SK-N-SH (cell line): Measurements from ENCODE around the gene RNF25. TPM values are rescaled to one million over a fixed set of nuclear protein-coding genes. Genes with fewer than 3 reads are reported as not detected.

Source experiments
- CTCF ChIA-PET: fragments of 300-600, 350-600 bp; formaldehyde crosslinking; extraction: SDS; loops from one replicate; lab custom pipeline; 2021; lab: Yijun Ruan, JAX
- POLR2A ChIA-PET: fragments of 350-600 bp; sonication (Branson Sonifier 250); formaldehyde crosslinking; extraction: SDS; loops from one replicate; lab custom pipeline; 2020; ENCODE audit warnings: antibody characterized with exemption, inconsistent platforms; lab: Yijun Ruan, JAX
- DNase-seq: peaks from one replicate; pipeline ENCODE4 v3.0.0; 2012
- H2AFZ ChIP-seq: fragments of 200-600 bp; sonication (generic); 2 replicates; pipeline ENCODE4 v1.8.1; 2016; ENCODE audit warnings: antibody characterized with exemption, mild to moderate bottlenecking, low read depth
- H3F3A ChIP-seq: fragments of 200-600 bp; sonication (generic); replicated peaks from 2 replicates; pipeline ENCODE3; 2016; ENCODE audit warnings: antibody characterized with exemption, mild to moderate bottlenecking; ENCODE audit not compliant: insufficient read depth
- H3K27ac ChIP-seq, 2 experiments: fragments of 200-500 bp in 1 of 2; fragments of 200-600 bp in 1 of 2; sonication (Bioruptor generic) in 1 of 2; sonication (generic), shearing (Covaris generic) in 1 of 2; 2 replicates each; pipeline versions ENCODE4 v1.5.1 to v1.6.1; 2014 to 2016; ENCODE audit warnings: low read depth in 2 of 2, inconsistent platforms in 1 of 2, low read length in 1 of 2, mild to moderate bottlenecking in 1 of 2, mixed read lengths in 1 of 2
- H3K27me3 ChIP-seq: fragments of 200-600 bp; sonication (generic), shearing (Covaris generic); 2 replicates; pipeline ENCODE4 v1.6.1; 2016; ENCODE audit warnings: mixed run types; ENCODE audit not compliant: insufficient read depth
- H3K36me3 ChIP-seq, 2 experiments: fragments of 200-500 bp in 1 of 2; fragments of 200-600 bp in 1 of 2; sonication (Bioruptor generic) in 1 of 2; sonication (generic) in 1 of 2; replicated peaks in 1 of 2; 2 replicates each; pipeline versions ENCODE3 to v1.5.1; 2014 to 2016; ENCODE audit warnings: low read length in 1 of 2, mild to moderate bottlenecking in 1 of 2; ENCODE audit not compliant: insufficient read depth in 2 of 2, control insufficient read depth in 1 of 2
- H3K4me1 ChIP-seq, 2 experiments: fragments of 200-500 bp in 1 of 2; fragments of 200-600 bp in 1 of 2; sonication (Bioruptor generic) in 1 of 2; sonication (generic), shearing (Covaris generic) in 1 of 2; 2 replicates each; pipeline versions ENCODE4 v1.5.1 to v1.6.1; 2014 to 2016; ENCODE audit warnings: low read depth in 1 of 2, low read length in 1 of 2, mixed run types in 1 of 2; ENCODE audit not compliant: insufficient read depth in 2 of 2, control insufficient read depth in 1 of 2
- H3K4me2 ChIP-seq: fragments of 200-600 bp; sonication (generic), shearing (Covaris generic); 2 replicates; pipeline ENCODE4 v1.6.1; 2017; ENCODE audit warnings: mixed run types
- H3K4me3 ChIP-seq, 2 experiments: fragments of 200-500 bp in 1 of 2; fragments of 200-600 bp in 1 of 2; sonication (Bioruptor generic) in 1 of 2; sonication (generic), shearing (Covaris generic) in 1 of 2; 2 replicates each; pipeline versions ENCODE4 v1.5.1 to v1.8.1; 2014 to 2016; ENCODE audit warnings: low read depth in 2 of 2, inconsistent platforms in 1 of 2, low read length in 1 of 2, mild to moderate bottlenecking in 1 of 2, mixed read lengths in 1 of 2, moderate library complexity in 1 of 2
- H3K79me2 ChIP-seq: fragments of 200-600 bp; sonication (generic); 2 replicates; pipeline ENCODE4 v1.8.1; 2017; ENCODE audit warnings: mild to moderate bottlenecking; ENCODE audit not compliant: insufficient read depth
- H3K9ac ChIP-seq: fragments of 200-600 bp; sonication (generic); 2 replicates; pipeline ENCODE4 v1.6.1; 2017; ENCODE audit warnings: mixed run types
- H3K9me2 ChIP-seq: fragments of 200-600 bp; sonication (generic); 2 replicates; pipeline ENCODE4 v1.6.1; 2017; ENCODE audit warnings: mixed run types
- H3K9me3 ChIP-seq: fragments of 200-600 bp; sonication (generic); 2 replicates; pipeline ENCODE4 v1.6.1; 2017; ENCODE audit warnings: mixed run types, mild to moderate bottlenecking, moderate library complexity
- H4K20me1 ChIP-seq: fragments of 200-600 bp; sonication (generic); 2 replicates; pipeline ENCODE4 v1.6.1; 2017; ENCODE audit warnings: mild to moderate bottlenecking, mixed run types; ENCODE audit not compliant: insufficient read depth
- CHD2 ChIP-seq: fragments of 150-350 bp; IDR thresholded peaks from 2 replicates; pipeline ENCODE4 v1.6.1; 2018; ENCODE audit warnings: low read length; ENCODE audit not compliant: partially characterized antibody
- EP300 ChIP-seq, 2 experiments: IDR thresholded peaks; 2 replicates each; pipeline versions ENCODE4 v1.4.0 to v1.6.1; 2012; ENCODE audit warnings: borderline replicate concordance in 1 of 2, low read depth in 1 of 2, low read length in 1 of 2
- EZH2phosphoT487 ChIP-seq: fragments of 200-600 bp; sonication (generic); IDR thresholded peaks from 2 replicates; pipeline ENCODE4 v1.6.1; 2017; ENCODE audit warnings: low read depth, mixed run types, mild to moderate bottlenecking, antibody characterized with exemption, moderate library complexity, borderline replicate concordance
- FOSL2 ChIP-seq: IDR thresholded peaks from 2 replicates; pipeline ENCODE4 v1.4.0; 2012; ENCODE audit warnings: low read depth, mild to moderate bottlenecking, moderate library complexity, borderline replicate concordance
- FOXM1 ChIP-seq: IDR thresholded peaks from 2 replicates; pipeline ENCODE4 v1.4.0; 2012; ENCODE audit warnings: low read depth, mild to moderate bottlenecking
- GABPA ChIP-seq: IDR thresholded peaks from 2 replicates; pipeline ENCODE4 v1.4.0; 2012; ENCODE audit warnings: low read depth, mild to moderate bottlenecking
- GATA2 ChIP-seq: sonication (generic); formaldehyde crosslinking; IDR thresholded peaks from 2 replicates; pipeline ENCODE4 v1.5.0; 2020; ENCODE audit warnings: mild to moderate bottlenecking, missing genetic modification reagents
- JUND ChIP-seq: IDR thresholded peaks from 2 replicates; pipeline ENCODE4 v1.4.0; 2012
- NRF1 ChIP-seq: IDR thresholded peaks from 2 replicates; pipeline ENCODE4 v1.6.1; 2012; ENCODE audit warnings: low read depth, mild to moderate bottlenecking, low read length
- POLR2AphosphoS5 ChIP-seq: IDR thresholded peaks from 2 replicates; pipeline ENCODE4 v1.6.1; 2012; ENCODE audit warnings: low read depth, low read length
- RFX5 ChIP-seq: IDR thresholded peaks from 2 replicates; pipeline ENCODE4 v1.6.1; 2012; ENCODE audit warnings: mild to moderate bottlenecking, improper control_type of control experiment, low read length
- SIN3A ChIP-seq: IDR thresholded peaks from 2 replicates; pipeline ENCODE4 v1.6.1; 2012; ENCODE audit warnings: low read depth, mild to moderate bottlenecking, low read length, moderate library complexity, borderline replicate concordance
- SMC3 ChIP-seq: IDR thresholded peaks from 2 replicates; pipeline ENCODE4 v1.6.1; 2012; ENCODE audit warnings: low read depth, low read length, improper control_type of control experiment
- TAF1 ChIP-seq: IDR thresholded peaks from 2 replicates; pipeline ENCODE4 v1.6.1; 2012; ENCODE audit warnings: low read depth, mild to moderate bottlenecking, low read length, moderate library complexity, borderline replicate concordance
- TEAD4 ChIP-seq: IDR thresholded peaks from 2 replicates; pipeline ENCODE4 v1.4.0; 2012; ENCODE audit warnings: mild to moderate bottlenecking, borderline replicate concordance; ENCODE audit not compliant: insufficient read depth
- YY1 ChIP-seq: IDR thresholded peaks from 2 replicates; pipeline ENCODE4 v1.4.0; 2012; ENCODE audit warnings: low read depth, mild to moderate bottlenecking
- WGBS: methylation state at CpG from one replicate; pipeline ENCODE4 v1.1.6; 2017; ENCODE audit warnings: low lambda C conversion rate; 5-methylcytosine and 5-hydroxymethylcytosine counted together
- polyA plus RNA-seq, 3 experiments: library from polyadenylated mRNA; depleted of rRNA; stranded (reverse); fragments of >200 nt; gene quantifications; 2 replicates each; pipeline ENCODE4 v1.2.3, GENCODE V29; 2012
- TF ChIP-seq, protein P1 (sequence below): fragments of 150-350 bp; IDR thresholded peaks from 2 replicates; pipeline ENCODE4 v1.6.1; 2016; ENCODE audit warnings: mild to moderate bottlenecking, low read depth, low read length
- TF ChIP-seq, protein P2 (sequence below): IDR thresholded peaks from 2 replicates; pipeline ENCODE4 v1.4.0; 2012; ENCODE audit warnings: low read depth, borderline replicate concordance
- TF ChIP-seq, protein P3 (sequence below): IDR thresholded peaks from 2 replicates; pipeline ENCODE4 v1.4.0; 2012; ENCODE audit warnings: low read depth

The RNF25 gene
- polyA plus RNA-seq, 1 of the 3 experiments (the other 2 are of a cell fraction), result 72.2 TPM

- no peak for TF ChIP-seq TAF1
- TF ChIP-seq GATA2 (CRISPR knock-in tag), result no peak
These were observed 44.3 kb upstream of the RNF25 start (continued) for GRCh38 chr2:218716070-218716469.

DNA sequence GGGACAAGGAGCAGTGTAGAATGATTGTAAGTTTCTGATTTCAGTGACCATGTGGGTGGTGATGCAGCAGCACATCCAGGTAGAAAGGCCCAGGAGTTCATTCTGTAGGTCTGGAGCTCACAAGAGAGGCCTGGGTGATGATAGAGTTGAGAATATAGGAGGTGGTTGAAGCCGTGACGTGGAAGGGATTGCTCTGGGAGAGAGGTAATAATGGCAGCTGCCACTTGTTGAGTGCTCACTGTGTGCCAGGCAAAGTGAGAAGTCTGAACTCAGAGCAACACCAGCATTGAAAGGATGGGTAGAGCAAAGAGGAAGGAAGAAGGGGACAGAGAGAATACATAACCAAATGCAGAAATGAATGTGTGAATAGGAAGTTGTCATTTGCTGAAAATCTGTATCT, 42.1 kb upstream of the RNF25 start:
- WGBS, result 95% methylated on average over 2 of the region's 2 CpGs
- H3K79me2 ChIP-seq, result peaks cover 74% of the 10 kb centered on the region

More for the DNA sequence above, 42.1 kb upstream of the RNF25 start:
- H3K4me3 ChIP-seq, result no peak overlapping the region
- H3K9me3 ChIP-seq, result no peaks in the 10 kb centered on the region
- no peak for DNase-seq
- no peak overlapping the region for H3K27ac ChIP-seq
- H3K36me3 ChIP-seq, result peaks cover 0 to 27% of the 10 kb centered on the region in 2 experiments
- H3K9ac ChIP-seq, result no peak overlapping the region
- H2AFZ ChIP-seq, result no peak overlapping the region
- H4K20me1 ChIP-seq, result peaks cover 6% of the 10 kb centered on the region; the same call in 1 of the 2 replicates
- H3K27me3 ChIP-seq, result no peaks in the 10 kb centered on the region
- H3K4me2 ChIP-seq, result no peak overlapping the region
- ChIA-PET POLR2A (no interaction called here), CTCF (interaction anchor here (1.2 to 2.8 kb wide), 3 partner anchors 26 to 138 kb away, joined by 3 to 15 read pairs (median 3); no protein-coding TSS in a partner anchor)
- TF ChIP-seq EZH2phosphoT487, result no peak
- TF ChIP-seq, protein P1, sequence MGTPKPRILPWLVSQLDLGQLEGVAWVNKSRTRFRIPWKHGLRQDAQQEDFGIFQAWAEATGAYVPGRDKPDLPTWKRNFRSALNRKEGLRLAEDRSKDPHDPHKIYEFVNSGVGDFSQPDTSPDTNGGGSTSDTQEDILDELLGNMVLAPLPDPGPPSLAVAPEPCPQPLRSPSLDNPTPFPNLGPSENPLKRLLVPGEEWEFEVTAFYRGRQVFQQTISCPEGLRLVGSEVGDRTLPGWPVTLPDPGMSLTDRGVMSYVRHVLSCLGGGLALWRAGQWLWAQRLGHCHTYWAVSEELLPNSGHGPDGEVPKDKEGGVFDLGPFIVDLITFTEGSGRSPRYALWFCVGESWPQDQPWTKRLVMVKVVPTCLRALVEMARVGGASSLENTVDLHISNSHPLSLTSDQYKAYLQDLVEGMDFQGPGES, result no peak
- no peak for TF ChIP-seq TEAD4
- no peak for TF ChIP-seq NRF1
- no peak for TF ChIP-seq CHD2
- no peak for TF ChIP-seq POLR2AphosphoS5
- TF ChIP-seq EP300 (IDR thresholded peaks at IDR 0.05; ENCODE audit: borderline replicate concordance in 1 of 2, low read depth in 1 of 2, low read length in 1 of 2), result no peak
- TF ChIP-seq RFX5, result no peak
- TF ChIP-seq SMC3, result no peak
- TF ChIP-seq GABPA, result no peak
- TF ChIP-seq SIN3A, result no peak
- TF ChIP-seq, protein P2, sequence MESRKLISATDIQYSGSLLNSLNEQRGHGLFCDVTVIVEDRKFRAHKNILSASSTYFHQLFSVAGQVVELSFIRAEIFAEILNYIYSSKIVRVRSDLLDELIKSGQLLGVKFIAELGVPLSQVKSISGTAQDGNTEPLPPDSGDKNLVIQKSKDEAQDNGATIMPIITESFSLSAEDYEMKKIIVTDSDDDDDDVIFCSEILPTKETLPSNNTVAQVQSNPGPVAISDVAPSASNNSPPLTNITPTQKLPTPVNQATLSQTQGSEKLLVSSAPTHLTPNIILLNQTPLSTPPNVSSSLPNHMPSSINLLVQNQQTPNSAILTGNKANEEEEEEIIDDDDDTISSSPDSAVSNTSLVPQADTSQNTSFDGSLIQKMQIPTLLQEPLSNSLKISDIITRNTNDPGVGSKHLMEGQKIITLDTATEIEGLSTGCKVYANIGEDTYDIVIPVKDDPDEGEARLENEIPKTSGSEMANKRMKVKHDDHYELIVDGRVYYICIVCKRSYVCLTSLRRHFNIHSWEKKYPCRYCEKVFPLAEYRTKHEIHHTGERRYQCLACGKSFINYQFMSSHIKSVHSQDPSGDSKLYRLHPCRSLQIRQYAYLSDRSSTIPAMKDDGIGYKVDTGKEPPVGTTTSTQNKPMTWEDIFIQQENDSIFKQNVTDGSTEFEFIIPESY, result no peak
- TF ChIP-seq JUND, result no peak
- TF ChIP-seq FOSL2, result no peak
- no peak for TF ChIP-seq FOXM1
- no peak for TF ChIP-seq TAF1
- TF ChIP-seq, protein P3, sequence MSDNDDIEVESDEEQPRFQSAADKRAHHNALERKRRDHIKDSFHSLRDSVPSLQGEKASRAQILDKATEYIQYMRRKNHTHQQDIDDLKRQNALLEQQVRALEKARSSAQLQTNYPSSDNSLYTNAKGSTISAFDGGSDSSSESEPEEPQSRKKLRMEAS, result no peak
- no peak for TF ChIP-seq YY1
- H3K4me1 ChIP-seq, result peaks cover 0 to 15% of the 10 kb centered on the region in 2 experiments; a peak in 1 of 4 replicates
- peaks cover 5% of the 10 kb centered on the region for H3F3A ChIP-seq
- H3K9me2 ChIP-seq, result no peaks in the 10 kb centered on the region
